MCF 10A (cell line): ENCODE results near the gene PTPRN2. TPM values are rescaled to one million over a fixed set of nuclear protein-coding genes. Genes with fewer than 3 reads are reported as not detected.

Experiments used
- BruUV-seq: library from RNA; stranded (reverse); fragments of 400-500 nt; replicated peaks from 2 replicates; lab custom pipeline; 2021; lab: Mats Ljungman, UMichigan
- CTCF ChIA-PET: fragments of 300-600 bp; sonication (Branson Sonifier 250); formaldehyde crosslinking; extraction: SDS; loops from one replicate; lab custom pipeline; 2021; ENCODE audit warnings: antibody characterized with exemption, inconsistent platforms; lab: Yijun Ruan, JAX
- POLR2A ChIA-PET: fragments of 300-600, 350-650 bp; sonication (Branson Sonifier 250); formaldehyde crosslinking; extraction: SDS; loops from one replicate; lab custom pipeline; 2020; ENCODE audit warnings: antibody characterized with exemption, inconsistent platforms; lab: Yijun Ruan, JAX
- DNase-seq: peaks from one replicate; pipeline ENCODE4 v3.0.0-alpha.2; 2018; ENCODE audit not compliant: unreplicated experiment
- H3K27ac Mint-ChIP-seq: one replicate; pipeline ENCODE4 v1.8.0; 2022; ENCODE audit warnings: mild to moderate bottlenecking, low read depth, mixed read lengths; ENCODE audit not compliant: unreplicated experiment
- H3K27me3 Mint-ChIP-seq: one replicate; pipeline ENCODE4 v1.8.0; 2022; ENCODE audit warnings: mixed read lengths; ENCODE audit not compliant: insufficient read depth, unreplicated experiment
- H3K36me3 Mint-ChIP-seq: one replicate; pipeline ENCODE4 v1.8.0; 2022; ENCODE audit warnings: mild to moderate bottlenecking, moderate library complexity, mixed read lengths; ENCODE audit not compliant: insufficient read depth, unreplicated experiment
- H3K4me1 Mint-ChIP-seq: one replicate; pipeline ENCODE4 v1.8.0; 2022; ENCODE audit warnings: mixed read lengths; ENCODE audit not compliant: insufficient read depth, unreplicated experiment
- H3K4me3 Mint-ChIP-seq: one replicate; pipeline ENCODE4 v1.8.0; 2022; ENCODE audit warnings: mild to moderate bottlenecking, moderate library complexity, mixed read lengths; ENCODE audit not compliant: unreplicated experiment
- H3K9me3 Mint-ChIP-seq: one replicate; pipeline ENCODE4 v1.8.0; 2022; ENCODE audit warnings: mixed read lengths; ENCODE audit not compliant: unreplicated experiment
- CTCF ChIP-seq: fragments of 200-600 bp; IDR thresholded peaks from one replicate; pipeline ENCODE4 v1.8.0; 2022; ENCODE audit warnings: antibody characterized with exemption, mild to moderate bottlenecking; ENCODE audit not compliant: unreplicated experiment
- intact Hi-C: fragments of 100-400 bp; cut with micrococcal nuclease; formaldehyde crosslinking; loops from 2 replicates; pipeline ENCODE4 v1.14.1; 2022
- total RNA-seq: library from RNA; stranded (reverse); gene quantifications from 2 replicates; pipeline ENCODE4 v1.2.3, GENCODE V29; 2022

The PTPRN2 gene
- total RNA-seq, 1 experiment from 2014 or later: 4.5 TPM

- Mint-ChIP-seq H3K36me3 (peaks cover 18% of the 10 kb centered on the region), H3K27me3 (peaks cover 16% of the 10 kb centered on the region), H3K4me1 (peaks cover 29% of the 10 kb centered on the region), H3K27ac (no peak overlapping the region), H3K9me3 (no peaks in the 10 kb centered on the region), H3K4me3 (no peak overlapping the region)
- TF ChIP-seq CTCF: no peak
- ChIA-PET CTCF (interaction anchor here (0.5 to 1.5 kb wide), 4 partner anchors 14 to 316 kb away, joined by 3 to 7 read pairs (median 4); no protein-coding TSS in a partner anchor), POLR2A (interaction anchor here (0.9 kb wide), 1 partner anchor 24 kb away, joined by 3 read pairs; no protein-coding TSS in a partner anchor)
- no TSS peak for BruUV-seq
- no peak for DNase-seq
- intact Hi-C loops: no loop called here
These were observed 215.0 kb downstream of the PTPRN2 start for GRCh38 chr7:158372400-158373342.

GRCh38 chr7:158371856-158372255 is 215.8 kb downstream of the PTPRN2 start:
- peaks cover 12% of the 10 kb centered on the region for H3K36me3 Mint-ChIP-seq
- ChIA-PET CTCF (interaction anchor here (0.5 to 1.5 kb wide), 4 partner anchors 13 to 315 kb away, joined by 3 to 7 read pairs (median 4); no protein-coding TSS in a partner anchor), POLR2A (interaction anchor here (0.9 kb wide), 1 partner anchor 25 kb away, joined by 3 read pairs; no protein-coding TSS in a partner anchor)
- no TSS peak for BruUV-seq
- peaks cover 24% of the 10 kb centered on the region for H3K4me1 Mint-ChIP-seq
- H3K9me3 Mint-ChIP-seq: no peaks in the 10 kb centered on the region
- intact Hi-C loops: no loop called here
- no peak for DNase-seq
- H3K27ac Mint-ChIP-seq: no peak overlapping the region
- no peak overlapping the region for H3K4me3 Mint-ChIP-seq
- peaks cover 16% of the 10 kb centered on the region for H3K27me3 Mint-ChIP-seq
- TF ChIP-seq CTCF: no peak

GRCh38 chr7:158369866-158370265 is 217.8 kb downstream of the PTPRN2 start:
- peaks cover 12% of the 10 kb centered on the region for H3K27me3 Mint-ChIP-seq
- ChIA-PET CTCF (interaction anchor here (0.7 kb wide), 1 partner anchor 15 kb away, joined by 3 read pairs; no protein-coding TSS in a partner anchor), POLR2A (no interaction called here)
- no peak overlapping the region for H3K4me3 Mint-ChIP-seq
- no TSS peak for BruUV-seq
- no peak for DNase-seq
- no peaks in the 10 kb centered on the region for H3K9me3 Mint-ChIP-seq
- intact Hi-C loops: no loop called here
- peaks cover 12% of the 10 kb centered on the region for H3K36me3 Mint-ChIP-seq
- no peak overlapping the region for H3K27ac Mint-ChIP-seq
- TF ChIP-seq CTCF: no peak
- H3K4me1 Mint-ChIP-seq: peaks cover 12% of the 10 kb centered on the region

- BruUV-seq: no TSS peak
- no peak for DNase-seq
- TF ChIP-seq CTCF: no peak
- peaks cover 7% of the 10 kb centered on the region for H3K4me1 Mint-ChIP-seq
- no peak overlapping the region for H3K4me3 Mint-ChIP-seq
- intact Hi-C loops: no loop called here
- H3K9me3 Mint-ChIP-seq: no peaks in the 10 kb centered on the region
- H3K27me3 Mint-ChIP-seq: peaks cover 6% of the 10 kb centered on the region
- H3K36me3 Mint-ChIP-seq: peaks cover 8% of the 10 kb centered on the region
- ChIA-PET CTCF (interaction anchor here (0.6 kb wide), 1 partner anchor 669 kb away, joined by 3 read pairs; no protein-coding TSS in a partner anchor), POLR2A (no interaction called here)
- H3K27ac Mint-ChIP-seq: no peak overlapping the region
These were observed 218.3 kb downstream of the PTPRN2 start for GRCh38 chr7:158369290-158369689.
